Esophagus squamous epithelium (tissue), 4 donors: Measurements from ENCODE around the gene NTSR2.

ENCODE experiments used
- POLR2A ChIP-seq, 4 donors: fragments of 450-650 bp; IDR thresholded peaks; one replicate each; pipeline ENCODE4 v1.6.1; 2017; ENCODE audit warnings: antibody characterized with exemption in 4 of 4, mild to moderate bottlenecking in 4 of 4, moderate library complexity in 3 of 4
- TF ChIP-seq, protein P1 (sequence below), 6 experiments: fragments of 450-650 bp in 4 of 6; fragments of 200-600 bp in 2 of 6; sonication (generic) in 2 of 6; IDR thresholded peaks; one replicate each; pipeline ENCODE4 v1.5.1; 2016 to 2019; ENCODE audit warnings: antibody characterized with exemption in 6 of 6, mild to moderate bottlenecking in 4 of 6, moderate library complexity in 4 of 6

DNA sequence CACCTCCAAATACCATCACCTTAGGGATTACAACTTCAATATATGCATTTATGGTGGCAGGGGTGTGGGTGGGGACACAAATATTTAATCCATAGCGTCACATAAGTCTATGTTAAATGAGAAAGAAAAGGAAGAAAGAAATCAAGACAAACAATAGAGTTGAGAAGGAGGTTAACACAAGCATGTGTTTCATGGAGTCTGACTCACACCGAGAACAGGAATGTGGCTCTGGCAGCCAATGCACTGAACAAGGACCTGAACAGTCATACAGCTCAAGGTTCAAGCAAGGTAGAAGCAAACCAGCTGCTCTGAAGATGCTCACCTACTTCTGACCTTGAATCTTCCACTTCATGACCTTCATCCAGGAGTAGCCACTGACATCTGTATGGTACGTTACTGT lies 40.2 kb upstream of the NTSR2 start:
- TF ChIP-seq, protein P1, sequence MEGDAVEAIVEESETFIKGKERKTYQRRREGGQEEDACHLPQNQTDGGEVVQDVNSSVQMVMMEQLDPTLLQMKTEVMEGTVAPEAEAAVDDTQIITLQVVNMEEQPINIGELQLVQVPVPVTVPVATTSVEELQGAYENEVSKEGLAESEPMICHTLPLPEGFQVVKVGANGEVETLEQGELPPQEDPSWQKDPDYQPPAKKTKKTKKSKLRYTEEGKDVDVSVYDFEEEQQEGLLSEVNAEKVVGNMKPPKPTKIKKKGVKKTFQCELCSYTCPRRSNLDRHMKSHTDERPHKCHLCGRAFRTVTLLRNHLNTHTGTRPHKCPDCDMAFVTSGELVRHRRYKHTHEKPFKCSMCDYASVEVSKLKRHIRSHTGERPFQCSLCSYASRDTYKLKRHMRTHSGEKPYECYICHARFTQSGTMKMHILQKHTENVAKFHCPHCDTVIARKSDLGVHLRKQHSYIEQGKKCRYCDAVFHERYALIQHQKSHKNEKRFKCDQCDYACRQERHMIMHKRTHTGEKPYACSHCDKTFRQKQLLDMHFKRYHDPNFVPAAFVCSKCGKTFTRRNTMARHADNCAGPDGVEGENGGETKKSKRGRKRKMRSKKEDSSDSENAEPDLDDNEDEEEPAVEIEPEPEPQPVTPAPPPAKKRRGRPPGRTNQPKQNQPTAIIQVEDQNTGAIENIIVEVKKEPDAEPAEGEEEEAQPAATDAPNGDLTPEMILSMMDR (IDR thresholded peaks at IDR 0.05), result no peak
- no peak for TF ChIP-seq POLR2A (IDR thresholded peaks at IDR 0.05)
